RWPE1 (cell line): ENCODE data around the gene C17orf78.

Experiments used
- CTCF ChIA-PET: fragments of 350-600 bp; sonication (Branson Sonifier 250); formaldehyde crosslinking; extraction: SDS; loops from one replicate; lab custom pipeline; 2021; lab: Yijun Ruan, JAX
- POLR2A ChIA-PET: fragments of 400-600 bp; formaldehyde crosslinking; extraction: SDS; loops from one replicate; lab custom pipeline; 2020; ENCODE audit warnings: antibody characterized with exemption; ENCODE audit not compliant: low non-redundant PET; lab: Yijun Ruan, JAX
- DNase-seq: peaks from one replicate; pipeline ENCODE4 v3.0.0; 2012; ENCODE audit warnings: low spot score
- H3K27ac ChIP-seq: fragments of 450-650 bp; 2 replicates; pipeline ENCODE4 v1.5.1; 2017
- CTCF ChIP-seq: fragments of 450-650 bp; conservative IDR thresholded peaks from 2 replicates; pipeline ENCODE4 v1.5.1; 2017; ENCODE audit warnings: low read depth, mild to moderate bottlenecking

C17orf78 gene

GRCh38 chr17:37384560-37385149 lies 8.9 kb downstream of the C17orf78 start:
- CTCF ChIA-PET, result no interaction called here
- TF ChIP-seq CTCF, result no peak
- no peak overlapping the region for H3K27ac ChIP-seq
- POLR2A ChIA-PET, result no interaction called here
- DNase-seq, result no peak

- no peak for TF ChIP-seq CTCF
- CTCF ChIA-PET, result interaction anchor here (0.6 kb wide), 1 partner anchor 1575 kb away, joined by 4 read pairs; no protein-coding TSS in a partner anchor
- DNase-seq, result no peak
- no peak overlapping the region for H3K27ac ChIP-seq
- POLR2A ChIA-PET, result no interaction called here
Measured at GRCh38 chr17:37385474-37385990, 9.7 kb downstream of the C17orf78 start.

GRCh38 chr17:37386462-37386861 lies 10.7 kb downstream of the C17orf78 start:
- ChIA-PET POLR2A (no interaction called here), CTCF (interaction anchor here (0.6 kb wide), 1 partner anchor 42 kb away, joined by 4 read pairs; no protein-coding TSS in a partner anchor)
- DNase-seq, result no peak
- TF ChIP-seq CTCF, result no peak
- no peak overlapping the region for H3K27ac ChIP-seq

- no peak overlapping the region for H3K27ac ChIP-seq
- no peak for DNase-seq
- CTCF ChIA-PET, result interaction anchor here (0.6 to 1.6 kb wide), 2 partner anchors 13 to 15 kb away, joined by 4 to 8 read pairs; partner anchors contain the start of gene C17orf78
- no peak for TF ChIP-seq CTCF
- POLR2A ChIA-PET, result no interaction called here
Measured at GRCh38 chr17:37388266-37388665, 12.5 kb downstream of the C17orf78 start.

- POLR2A ChIA-PET, result no interaction called here
- no peak for TF ChIP-seq CTCF
- CTCF ChIA-PET, result no interaction called here
- DNase-seq, result no peak
- no peak overlapping the region for H3K27ac ChIP-seq
Measured at GRCh38 chr17:37389160-37389559, 13.4 kb downstream of the C17orf78 start.

GRCh38 chr17:37391146-37391545 lies 15.4 kb downstream of the C17orf78 start:
- no peak for TF ChIP-seq CTCF
- POLR2A ChIA-PET, result no interaction called here
- no peak for DNase-seq
- H3K27ac ChIP-seq, result no peak overlapping the region
- CTCF ChIA-PET, result interaction anchor here (0.6 kb wide), 1 partner anchor 789 kb away, joined by 5 read pairs; no protein-coding TSS in a partner anchor
